Ovary (tissue), 3 donors: Measurements from ENCODE around the gene STX2.

Source experiments
- CTCF ChIP-seq, 3 donors: fragments of 450-650 bp in 2 of 3; fragments of 200-600 bp in 1 of 3; IDR thresholded peaks; one replicate each; pipeline versions ENCODE4 v1.5.1 to v1.8.0; 2016 to 2022; ENCODE audit warnings: antibody characterized with exemption in 3 of 3, mild to moderate bottlenecking in 1 of 3
- POLR2A ChIP-seq: fragments of 450-650 bp; IDR thresholded peaks from one replicate; pipeline ENCODE4 v1.6.1; 2017; ENCODE audit warnings: antibody characterized with exemption, mild to moderate bottlenecking, moderate library complexity
- donor health status: DM: no; HTN: no; CAD: no.

GRCh38 chr12:130743176-130743575 lies 95.9 kb downstream of the STX2 start:
- TF ChIP-seq POLR2A (no peak), CTCF (IDR thresholded peaks at IDR 0.05) (no peak)
